GM19467 (cell line): ENCODE results near the gene TMC7.
"Not testable (repeated sequence)": the region's sequence is repeated elsewhere in the genome, so short reads cannot be mapped to it uniquely, and the experiment has no call there.

Experiments
- ATAC-seq: cut with Tn5 transposase; IDR thresholded peaks from one replicate; pipeline ENCODE4 v1.9.1; 2021; ENCODE audit warnings: mild to moderate bottlenecking, moderate library complexity; ENCODE audit not compliant: unreplicated experiment

Gene TMC7

GRCh38 chr16:18975109-18975508 is 8.6 kb upstream of the TMC7 start:
- no peak for ATAC-seq

- no peak for ATAC-seq
These were observed 3.8 kb upstream of the TMC7 start for GRCh38 chr16:18979936-18980335.

GRCh38 chr16:18984435-18985005 is 786 bp downstream of the TMC7 start:
- no peak for ATAC-seq

- ATAC-seq: not testable (repeated sequence)
These were observed 1.5 kb downstream of the TMC7 start for GRCh38 chr16:18985256-18985655.

- not testable (repeated sequence) for ATAC-seq
These were observed 8.0 kb downstream of the TMC7 start for GRCh38 chr16:18991731-18992130.

GRCh38 chr16:18993531-18993930 is 9.8 kb downstream of the TMC7 start:
- ATAC-seq: not testable (repeated sequence)

- ATAC-seq: not testable (repeated sequence)
These were observed 10.4 kb downstream of the TMC7 start for GRCh38 chr16:18994181-18994580.

GRCh38 chr16:18995406-18995805 is 11.7 kb downstream of the TMC7 start:
- not testable (repeated sequence) for ATAC-seq

GRCh38 chr16:18996536-18996935 is 12.8 kb downstream of the TMC7 start:
- not testable (repeated sequence) for ATAC-seq

- ATAC-seq: not testable (repeated sequence)
These were observed 13.3 kb downstream of the TMC7 start for GRCh38 chr16:18997001-18997400.

- no peak for ATAC-seq
These were observed 15.3 kb downstream of the TMC7 start for GRCh38 chr16:18999045-18999393.

- no peak for ATAC-seq
These were observed 18.1 kb downstream of the TMC7 start for GRCh38 chr16:19001788-19002187.

GRCh38 chr16:19003935-19004334 is 20.2 kb downstream of the TMC7 start:
- no peak for ATAC-seq

- no peak for ATAC-seq
These were observed 22.1 kb downstream of the TMC7 start for GRCh38 chr16:19005561-19006445.

- no peak for ATAC-seq
These were observed 22.9 kb downstream of the TMC7 start for GRCh38 chr16:19006446-19007315.

GRCh38 chr16:19008245-19009169 is 24.8 kb downstream of the TMC7 start:
- no peak for ATAC-seq

- no peak for ATAC-seq
These were observed 27.5 kb downstream of the TMC7 start for GRCh38 chr16:19011169-19011731.

GRCh38 chr16:19014461-19014860 is 30.7 kb downstream of the TMC7 start:
- ATAC-seq: no peak

- no peak for ATAC-seq
These were observed 33.4 kb downstream of the TMC7 start for GRCh38 chr16:19017179-19017578.

- no peak for ATAC-seq
These were observed 37.0 kb downstream of the TMC7 start for GRCh38 chr16:19020689-19021088.
